Right kidney (tissue), 1 donor: ENCODE measurements around the gene CCDC138.

Source experiments
- DNase-seq: peaks from one replicate; pipeline ENCODE4 v3.0.0-alpha.2; 2016

The CCDC138 gene

DNA sequence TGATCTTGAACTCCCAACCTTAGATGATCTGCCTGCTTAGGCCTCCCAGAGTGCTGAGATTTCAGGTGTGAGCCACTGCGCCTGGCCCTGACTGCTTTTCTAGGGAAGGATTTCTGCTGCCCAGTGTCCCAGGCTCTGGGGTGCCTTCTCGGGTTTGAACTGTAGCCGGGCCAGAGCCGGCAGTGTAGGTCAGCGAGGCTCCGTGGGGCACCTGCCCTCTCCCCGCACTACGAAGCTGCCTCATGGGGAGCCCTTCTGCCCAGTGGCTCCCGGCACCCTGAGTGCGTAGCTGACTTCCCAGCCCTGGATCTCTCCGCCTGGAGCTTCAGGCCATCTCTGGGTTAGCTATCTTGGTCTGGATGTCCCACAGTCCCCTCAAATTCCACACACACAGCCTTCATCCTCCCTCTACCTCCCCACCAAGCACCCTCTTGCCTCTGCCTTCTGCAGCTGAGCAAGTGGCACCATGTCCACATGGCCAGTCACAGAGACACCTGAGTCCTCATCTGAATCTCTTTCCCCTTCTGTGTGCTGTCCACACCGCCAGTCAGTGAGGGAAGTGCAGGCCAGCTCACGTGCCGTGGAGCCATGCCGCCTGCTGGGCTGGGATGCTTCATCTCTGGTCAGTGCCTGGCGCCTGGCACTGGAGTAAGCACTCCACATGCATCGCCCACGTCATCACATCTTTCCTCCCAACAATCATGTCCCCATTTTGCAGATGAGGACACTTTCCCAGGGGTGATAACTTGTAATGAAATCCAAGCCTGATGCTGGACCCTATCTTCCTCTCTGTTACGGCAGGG lies 133.2 kb downstream of the CCDC138 start:
- no peak for DNase-seq

- no peak for DNase-seq
These were observed 134.1 kb downstream of the CCDC138 start for GRCh38 chr2:108920686-108921085.

- DNase-seq = no peak
These were observed 134.8 kb downstream of the CCDC138 start for GRCh38 chr2:108921096-108922030.

- no peak for DNase-seq
These were observed 135.8 kb downstream of the CCDC138 start for GRCh38 chr2:108922141-108922915.

GRCh38 chr2:108923019-108923700 lies 136.6 kb downstream of the CCDC138 start:
- no peak for DNase-seq

- DNase-seq = no peak
These were observed 137.4 kb downstream of the CCDC138 start for GRCh38 chr2:108923736-108924579.

DNA sequence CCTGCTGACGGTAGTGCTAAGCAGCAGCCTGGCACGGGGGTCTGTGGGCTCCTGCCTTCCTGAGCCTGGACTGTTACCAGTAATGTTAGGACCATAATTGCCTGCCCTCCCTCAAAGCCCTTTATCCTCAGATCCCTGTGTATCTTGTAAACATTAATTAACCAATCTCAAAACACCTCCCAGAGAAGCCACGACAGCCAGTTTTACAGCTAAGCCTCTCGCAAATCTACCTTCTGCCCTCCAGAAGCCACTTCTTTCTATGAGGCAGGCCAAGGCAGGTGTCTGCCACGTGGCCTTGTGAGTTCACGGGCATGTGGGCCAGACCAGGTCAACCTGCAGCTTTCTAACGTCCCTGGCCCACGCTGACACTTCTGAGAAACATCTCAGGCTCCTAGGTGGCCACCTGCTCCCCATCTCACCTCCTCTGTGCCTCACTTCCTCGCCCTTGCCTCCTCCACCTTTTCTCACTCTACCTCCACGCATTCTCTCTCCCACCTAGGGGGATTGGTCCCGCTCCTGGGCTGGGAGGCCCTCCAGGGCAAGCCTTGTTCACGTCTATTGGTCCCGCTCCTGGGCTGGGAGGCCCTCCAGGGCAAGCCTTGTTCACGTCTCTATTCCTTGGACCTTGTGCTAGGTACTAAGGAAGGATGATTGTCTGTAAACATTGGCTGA lies 138.1 kb downstream of the CCDC138 start:
- no peak for DNase-seq

- DNase-seq = no peak
These were observed 138.7 kb downstream of the CCDC138 start for GRCh38 chr2:108925286-108925685.

GRCh38 chr2:108925735-108926134 lies 139.2 kb downstream of the CCDC138 start:
- DNase-seq = no peak
